ENCODE results near the gene SPSB2.
"Not testable (repeated sequence)": the region's sequence is repeated elsewhere in the genome, so short reads cannot be mapped to it uniquely, and the experiment has no call there.

Gene SPSB2

GRCh38 chr12:6873094-6874014 is at the start of gene SPSB2:
Gene SPSB2, minus strand, starts transcription at chr12:6873303. Its CDS starts 402 bp downstream, at chr12:6872901.
- DNase-seq, result peak; percentile 91

GRCh38 chr12:6921996-6922946 is 49.2 kb upstream of the SPSB2 start:
- no peak for DNase-seq

GRCh38 chr12:6921539-6921938 is 48.4 kb upstream of the SPSB2 start:
- DNase-seq, result no peak

- no peak for DNase-seq
Measured at GRCh38 chr12:6919588-6919987, 46.5 kb upstream of the SPSB2 start.

- no peak for DNase-seq
Measured at GRCh38 chr12:6917491-6918231, 44.6 kb upstream of the SPSB2 start.

- DNase-seq, result no peak
Measured at GRCh38 chr12:6916426-6917200, 43.5 kb upstream of the SPSB2 start.

GRCh38 chr12:6915789-6916285 is 42.7 kb upstream of the SPSB2 start:
- no peak for DNase-seq

- no peak for DNase-seq
Measured at GRCh38 chr12:6914947-6915788, 42.1 kb upstream of the SPSB2 start.

GRCh38 chr12:6914246-6914946 is 41.3 kb upstream of the SPSB2 start, which contains the start of gene ENO2:
Gene ENO2, plus strand, starts transcription at chr12:6914580. Its CDS starts 1,253 bp downstream, at chr12:6915833.
- DNase-seq, result peak; percentile 63

GRCh38 chr12:6912164-6912935 is 39.2 kb upstream of the SPSB2 start:
- no peak for DNase-seq

GRCh38 chr12:6909421-6910145 is 36.5 kb upstream of the SPSB2 start:
- no peak for DNase-seq

- not testable (repeated sequence) for DNase-seq
Measured at GRCh38 chr12:6908141-6908540, 35.0 kb upstream of the SPSB2 start.

GRCh38 chr12:6905414-6906040 is 32.4 kb upstream of the SPSB2 start:
- no peak for DNase-seq

GRCh38 chr12:6904280-6905276 is 31.5 kb upstream of the SPSB2 start, which contains the start of gene LRRC23:
Gene LRRC23, plus strand, starts transcription at chr12:6904822. Its CDS starts 812 bp downstream, at chr12:6905634.
- DNase-seq, result peak; percentile 98

GRCh38 chr12:6903722-6904121 is 30.6 kb upstream of the SPSB2 start:
- no peak for DNase-seq

- DNase-seq, result no peak
Measured at GRCh38 chr12:6902448-6902847, 29.3 kb upstream of the SPSB2 start.
